ENCODE data around the gene COLGALT1. TPM values are rescaled to one million over a fixed set of nuclear protein-coding genes. Genes with fewer than 3 reads are reported as not detected.
A peak's percentile ranks its signal among the peaks of the same experiment; 100 is the strongest.
"Not testable (repeated sequence)": the region's sequence is repeated elsewhere in the genome, so short reads cannot be mapped to it uniquely, and the experiment has no call there.

The COLGALT1 gene
- total RNA-seq, 2 experiments from 2014 or later = 62.1 to 64.2 TPM

GRCh38 chr19:17549085-17549740 is 6.2 kb upstream of the COLGALT1 start:
- Mint-ChIP-seq H3K27me3 (no peaks in the 10 kb centered on the region), H3K36me3 (ENCODE audit: low read depth) (no peaks in the 10 kb centered on the region), H3K27ac (no peak overlapping the region), H3K9me3 (no peaks in the 10 kb centered on the region), H3K4me1 (ENCODE audit: low read depth) (no peaks in the 10 kb centered on the region), H3K4me3 (no peak overlapping the region)
- TF ChIP-seq CTCF (IDR thresholded peaks at IDR 0.05) = no peak
- DNase-seq (no peak), ATAC-seq (no peak)
- intact Hi-C loops (cut with micrococcal nuclease) = no loop called here
- CTCF ChIA-PET = interaction anchor here (1.7 to 1.9 kb wide), 2 partner anchors 53 to 57 kb away, joined by 5 to 6 read pairs; no protein-coding TSS in a partner anchor
- POLR2A ChIA-PET = interaction anchor here (1.5 kb wide), 1 partner anchor 9 kb away, joined by 4 read pairs; no protein-coding TSS in a partner anchor

GRCh38 chr19:17550076-17550667 is 5.3 kb upstream of the COLGALT1 start:
- H3K36me3 Mint-ChIP-seq (ENCODE audit: low read depth) = no peaks in the 10 kb centered on the region
- ChIA-PET CTCF (interaction anchor here (1.7 to 5.0 kb wide), 3 partner anchors 54 to 56 kb away, joined by 5 to 20 read pairs (median 6); no protein-coding TSS in a partner anchor), POLR2A (interaction anchor here (0.5 to 1.5 kb wide), 3 partner anchors 8 to 657 kb away, joined by 3 to 4 read pairs (median 3); no protein-coding TSS in a partner anchor)
- peaks cover 3% of the 10 kb centered on the region for H3K4me1 Mint-ChIP-seq (ENCODE audit: low read depth)
- no peaks in the 10 kb centered on the region for H3K27me3 Mint-ChIP-seq
- DNase-seq (no peak), ATAC-seq (no peak)
- H3K4me3 Mint-ChIP-seq = no peak overlapping the region
- no peak for TF ChIP-seq CTCF (IDR thresholded peaks at IDR 0.05)
- intact Hi-C loops (cut with micrococcal nuclease) = no loop called here
- no peaks in the 10 kb centered on the region for H3K9me3 Mint-ChIP-seq
- no peak overlapping the region for H3K27ac Mint-ChIP-seq

- CTCF ChIA-PET = interaction anchor here (0.8 to 5.0 kb wide), 3 partner anchors 8 to 57 kb away, joined by 3 to 20 read pairs (median 3); no protein-coding TSS in a partner anchor
- POLR2A ChIA-PET = interaction anchor here (1.0 to 1.2 kb wide), 2 partner anchors 10 kb away, joined by 3 read pairs; no protein-coding TSS in a partner anchor
- ATAC-seq; H3K27me3 Mint-ChIP-seq; H3K9me3 Mint-ChIP-seq; H3K36me3 Mint-ChIP-seq (ENCODE audit: low read depth); H3K27ac Mint-ChIP-seq; H3K4me3 Mint-ChIP-seq; H3K4me1 Mint-ChIP-seq (ENCODE audit: low read depth); DNase-seq; intact Hi-C loops (cut with micrococcal nuclease): not testable (repeated sequence)
Observed at GRCh38 chr19:17552735-17553134, 2.7 kb upstream of the COLGALT1 start.

- CTCF ChIA-PET = interaction anchor here (0.8 to 5.0 kb wide), 3 partner anchors 9 to 58 kb away, joined by 3 to 20 read pairs (median 3); no protein-coding TSS in a partner anchor
- Mint-ChIP-seq H3K27me3 (no peaks in the 10 kb centered on the region), H3K27ac (no peak overlapping the region), H3K4me3 (no peak overlapping the region), H3K36me3 (ENCODE audit: low read depth) (peaks cover 9% of the 10 kb centered on the region), H3K9me3 (no peaks in the 10 kb centered on the region), H3K4me1 (ENCODE audit: low read depth) (peaks cover 10% of the 10 kb centered on the region)
- intact Hi-C loops (cut with micrococcal nuclease) = no loop called here
- TF ChIP-seq CTCF (IDR thresholded peaks at IDR 0.05) = no peak
- DNase-seq = no peak
- POLR2A ChIA-PET = interaction anchor here (0.5 to 1.2 kb wide), 3 partner anchors 10 to 159 kb away, joined by 3 read pairs; partner anchors contain the start of gene CCDC194
- ATAC-seq = no peak
Observed at GRCh38 chr19:17553256-17553655, 2.2 kb upstream of the COLGALT1 start.

- Mint-ChIP-seq H3K9me3 (no peaks in the 10 kb centered on the region), H3K27me3 (no peaks in the 10 kb centered on the region), H3K4me1 (ENCODE audit: low read depth) (peaks cover 10% of the 10 kb centered on the region), H3K4me3 (peak overlapping the region; percentile 87), H3K27ac (peak overlapping the region; percentile 79), H3K36me3 (ENCODE audit: low read depth) (peaks cover 18% of the 10 kb centered on the region)
- no peak for TF ChIP-seq CTCF (IDR thresholded peaks at IDR 0.05)
- DNase-seq (no peak), ATAC-seq (peak; percentile 24)
- intact Hi-C loops (cut with micrococcal nuclease) = loop anchor here (1.0 kb wide), 1 partner anchor 43 kb away; no protein-coding TSS in a partner anchor
- CTCF ChIA-PET = interaction anchor here (0.6 to 5.0 kb wide), 2 partner anchors 20 to 59 kb away, joined by 3 to 20 read pairs; no protein-coding TSS in a partner anchor
- POLR2A ChIA-PET = no interaction called here
Observed at GRCh38 chr19:17554968-17555479, 425 bp upstream of the COLGALT1 start.

All from activated CD8-positive, alpha-beta T cell treated with anti-CD3 and anti-CD28 coated beads for 36 hours (primary cell).